Body of pancreas (tissue), 4 donors: ENCODE results near the gene GZMH.

ENCODE experiments used
- POLR2A ChIP-seq, 3 donors: fragments of 450-650 bp; IDR thresholded peaks; one replicate each; pipeline ENCODE4 v1.6.1; 2016; ENCODE audit warnings: antibody characterized with exemption in 3 of 3, mild to moderate bottlenecking in 2 of 3
- TF ChIP-seq, protein P1 (sequence below), 7 experiments: fragments of 450-650 bp in 4 of 7; fragments of 200-600 bp in 3 of 7; sonication (generic) in 3 of 7; IDR thresholded peaks; one replicate each; pipeline ENCODE4 v1.5.1; 2016 to 2019; ENCODE audit warnings: antibody characterized with exemption in 7 of 7

DNA sequence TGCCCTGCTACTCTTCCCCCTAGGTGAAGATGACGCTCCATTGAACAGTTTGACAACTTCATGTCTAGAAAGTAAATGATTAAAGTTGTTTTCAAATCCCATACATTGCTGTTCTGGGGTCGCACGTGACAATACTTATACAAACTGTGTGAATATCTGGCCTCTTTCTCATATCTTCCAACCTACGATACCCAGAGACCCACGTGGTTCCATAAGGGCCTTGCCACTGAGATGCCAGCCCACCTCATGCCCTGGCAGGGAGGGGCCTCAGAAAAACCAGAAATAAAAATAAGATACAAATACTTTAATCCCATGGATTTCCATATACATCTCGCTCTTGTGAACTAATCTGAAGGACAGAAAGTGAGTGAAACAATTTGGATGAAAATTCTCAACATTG, 20.0 kb upstream of the GZMH start:
- TF ChIP-seq, protein P1, sequence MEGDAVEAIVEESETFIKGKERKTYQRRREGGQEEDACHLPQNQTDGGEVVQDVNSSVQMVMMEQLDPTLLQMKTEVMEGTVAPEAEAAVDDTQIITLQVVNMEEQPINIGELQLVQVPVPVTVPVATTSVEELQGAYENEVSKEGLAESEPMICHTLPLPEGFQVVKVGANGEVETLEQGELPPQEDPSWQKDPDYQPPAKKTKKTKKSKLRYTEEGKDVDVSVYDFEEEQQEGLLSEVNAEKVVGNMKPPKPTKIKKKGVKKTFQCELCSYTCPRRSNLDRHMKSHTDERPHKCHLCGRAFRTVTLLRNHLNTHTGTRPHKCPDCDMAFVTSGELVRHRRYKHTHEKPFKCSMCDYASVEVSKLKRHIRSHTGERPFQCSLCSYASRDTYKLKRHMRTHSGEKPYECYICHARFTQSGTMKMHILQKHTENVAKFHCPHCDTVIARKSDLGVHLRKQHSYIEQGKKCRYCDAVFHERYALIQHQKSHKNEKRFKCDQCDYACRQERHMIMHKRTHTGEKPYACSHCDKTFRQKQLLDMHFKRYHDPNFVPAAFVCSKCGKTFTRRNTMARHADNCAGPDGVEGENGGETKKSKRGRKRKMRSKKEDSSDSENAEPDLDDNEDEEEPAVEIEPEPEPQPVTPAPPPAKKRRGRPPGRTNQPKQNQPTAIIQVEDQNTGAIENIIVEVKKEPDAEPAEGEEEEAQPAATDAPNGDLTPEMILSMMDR (IDR thresholded peaks at IDR 0.05) = no peak
- no peak for TF ChIP-seq POLR2A (IDR thresholded peaks at IDR 0.05)
